SK-N-SH (cell line): ENCODE data around the gene TUT4. TPM values are rescaled to one million over a fixed set of nuclear protein-coding genes. Genes with fewer than 3 reads are reported as not detected.

ENCODE experiments used
- CTCF ChIA-PET: fragments of 300-600, 350-600 bp; formaldehyde crosslinking; extraction: SDS; loops from one replicate; lab custom pipeline; 2021; lab: Yijun Ruan, JAX
- POLR2A ChIA-PET: fragments of 350-600 bp; sonication (Branson Sonifier 250); formaldehyde crosslinking; extraction: SDS; loops from one replicate; lab custom pipeline; 2020; ENCODE audit warnings: antibody characterized with exemption, inconsistent platforms; lab: Yijun Ruan, JAX
- DNase-seq: peaks from one replicate; pipeline ENCODE4 v3.0.0; 2012
- H2AFZ ChIP-seq: fragments of 200-600 bp; sonication (generic); 2 replicates; pipeline ENCODE4 v1.8.1; 2016; ENCODE audit warnings: antibody characterized with exemption, mild to moderate bottlenecking, low read depth
- H3F3A ChIP-seq: fragments of 200-600 bp; sonication (generic); replicated peaks from 2 replicates; pipeline ENCODE3; 2016; ENCODE audit warnings: antibody characterized with exemption, mild to moderate bottlenecking; ENCODE audit not compliant: insufficient read depth
- H3K27ac ChIP-seq, 2 experiments: fragments of 200-500 bp in 1 of 2; fragments of 200-600 bp in 1 of 2; sonication (Bioruptor generic) in 1 of 2; sonication (generic), shearing (Covaris generic) in 1 of 2; 2 replicates each; pipeline versions ENCODE4 v1.5.1 to v1.6.1; 2014 to 2016; ENCODE audit warnings: low read depth in 2 of 2, inconsistent platforms in 1 of 2, low read length in 1 of 2, mild to moderate bottlenecking in 1 of 2, mixed read lengths in 1 of 2
- H3K27me3 ChIP-seq: fragments of 200-600 bp; sonication (generic), shearing (Covaris generic); 2 replicates; pipeline ENCODE4 v1.6.1; 2016; ENCODE audit warnings: mixed run types; ENCODE audit not compliant: insufficient read depth
- H3K36me3 ChIP-seq, 2 experiments: fragments of 200-500 bp in 1 of 2; fragments of 200-600 bp in 1 of 2; sonication (Bioruptor generic) in 1 of 2; sonication (generic) in 1 of 2; replicated peaks in 1 of 2; 2 replicates each; pipeline versions ENCODE3 to v1.5.1; 2014 to 2016; ENCODE audit warnings: low read length in 1 of 2, mild to moderate bottlenecking in 1 of 2; ENCODE audit not compliant: insufficient read depth in 2 of 2, control insufficient read depth in 1 of 2
- H3K4me1 ChIP-seq, 2 experiments: fragments of 200-500 bp in 1 of 2; fragments of 200-600 bp in 1 of 2; sonication (Bioruptor generic) in 1 of 2; sonication (generic), shearing (Covaris generic) in 1 of 2; 2 replicates each; pipeline versions ENCODE4 v1.5.1 to v1.6.1; 2014 to 2016; ENCODE audit warnings: low read depth in 1 of 2, low read length in 1 of 2, mixed run types in 1 of 2; ENCODE audit not compliant: insufficient read depth in 2 of 2, control insufficient read depth in 1 of 2
- H3K4me2 ChIP-seq: fragments of 200-600 bp; sonication (generic), shearing (Covaris generic); 2 replicates; pipeline ENCODE4 v1.6.1; 2017; ENCODE audit warnings: mixed run types
- H3K4me3 ChIP-seq, 2 experiments: fragments of 200-500 bp in 1 of 2; fragments of 200-600 bp in 1 of 2; sonication (Bioruptor generic) in 1 of 2; sonication (generic), shearing (Covaris generic) in 1 of 2; 2 replicates each; pipeline versions ENCODE4 v1.5.1 to v1.8.1; 2014 to 2016; ENCODE audit warnings: low read depth in 2 of 2, inconsistent platforms in 1 of 2, low read length in 1 of 2, mild to moderate bottlenecking in 1 of 2, mixed read lengths in 1 of 2, moderate library complexity in 1 of 2
- H3K79me2 ChIP-seq: fragments of 200-600 bp; sonication (generic); 2 replicates; pipeline ENCODE4 v1.8.1; 2017; ENCODE audit warnings: mild to moderate bottlenecking; ENCODE audit not compliant: insufficient read depth
- H3K9ac ChIP-seq: fragments of 200-600 bp; sonication (generic); 2 replicates; pipeline ENCODE4 v1.6.1; 2017; ENCODE audit warnings: mixed run types
- H3K9me2 ChIP-seq: fragments of 200-600 bp; sonication (generic); 2 replicates; pipeline ENCODE4 v1.6.1; 2017; ENCODE audit warnings: mixed run types
- H3K9me3 ChIP-seq: fragments of 200-600 bp; sonication (generic); 2 replicates; pipeline ENCODE4 v1.6.1; 2017; ENCODE audit warnings: mixed run types, mild to moderate bottlenecking, moderate library complexity
- H4K20me1 ChIP-seq: fragments of 200-600 bp; sonication (generic); 2 replicates; pipeline ENCODE4 v1.6.1; 2017; ENCODE audit warnings: mild to moderate bottlenecking, mixed run types; ENCODE audit not compliant: insufficient read depth
- CHD2 ChIP-seq: fragments of 150-350 bp; IDR thresholded peaks from 2 replicates; pipeline ENCODE4 v1.6.1; 2018; ENCODE audit warnings: low read length; ENCODE audit not compliant: partially characterized antibody
- EP300 ChIP-seq, 2 experiments: IDR thresholded peaks; 2 replicates each; pipeline versions ENCODE4 v1.4.0 to v1.6.1; 2012; ENCODE audit warnings: borderline replicate concordance in 1 of 2, low read depth in 1 of 2, low read length in 1 of 2
- EZH2phosphoT487 ChIP-seq: fragments of 200-600 bp; sonication (generic); IDR thresholded peaks from 2 replicates; pipeline ENCODE4 v1.6.1; 2017; ENCODE audit warnings: low read depth, mixed run types, mild to moderate bottlenecking, antibody characterized with exemption, moderate library complexity, borderline replicate concordance
- FOXJ3 ChIP-seq: sonication (generic); formaldehyde crosslinking; IDR thresholded peaks from 2 replicates; pipeline ENCODE4 v1.5.1; 2020; ENCODE audit warnings: mild to moderate bottlenecking, missing genetic modification reagents
- GABPA ChIP-seq: IDR thresholded peaks from 2 replicates; pipeline ENCODE4 v1.4.0; 2012; ENCODE audit warnings: low read depth, mild to moderate bottlenecking
- GATA2 ChIP-seq: sonication (generic); formaldehyde crosslinking; IDR thresholded peaks from 2 replicates; pipeline ENCODE4 v1.5.0; 2020; ENCODE audit warnings: mild to moderate bottlenecking, missing genetic modification reagents
- IRF3 ChIP-seq: fragments of 150-350 bp; IDR thresholded peaks from 2 replicates; pipeline ENCODE4 v1.6.1; 2016; ENCODE audit warnings: mild to moderate bottlenecking, low read depth, low read length
- MXI1 ChIP-seq: IDR thresholded peaks from 2 replicates; pipeline ENCODE4 v1.6.1; 2012; ENCODE audit warnings: mild to moderate bottlenecking, low read depth, low read length, improper control_type of control experiment
- NFIC ChIP-seq: IDR thresholded peaks from 2 replicates; pipeline ENCODE4 v1.4.0; 2012; ENCODE audit warnings: borderline replicate concordance
- NRF1 ChIP-seq: IDR thresholded peaks from 2 replicates; pipeline ENCODE4 v1.6.1; 2012; ENCODE audit warnings: low read depth, mild to moderate bottlenecking, low read length
- POLR2AphosphoS5 ChIP-seq: IDR thresholded peaks from 2 replicates; pipeline ENCODE4 v1.6.1; 2012; ENCODE audit warnings: low read depth, low read length
- RAD21 ChIP-seq: IDR thresholded peaks from 2 replicates; pipeline ENCODE4 v1.6.1; 2012; ENCODE audit warnings: mild to moderate bottlenecking, low read length
- RCOR1 ChIP-seq: fragments of 150-350 bp; IDR thresholded peaks from 2 replicates; pipeline ENCODE4 v1.6.1; 2017; ENCODE audit warnings: antibody characterized with exemption, low read length
- SIN3A ChIP-seq: IDR thresholded peaks from 2 replicates; pipeline ENCODE4 v1.6.1; 2012; ENCODE audit warnings: low read depth, mild to moderate bottlenecking, low read length, moderate library complexity, borderline replicate concordance
- SMC3 ChIP-seq: IDR thresholded peaks from 2 replicates; pipeline ENCODE4 v1.6.1; 2012; ENCODE audit warnings: low read depth, low read length, improper control_type of control experiment
- TAF1 ChIP-seq: IDR thresholded peaks from 2 replicates; pipeline ENCODE4 v1.6.1; 2012; ENCODE audit warnings: low read depth, mild to moderate bottlenecking, low read length, moderate library complexity, borderline replicate concordance
- TCF12 ChIP-seq: IDR thresholded peaks from 2 replicates; pipeline ENCODE4 v1.4.0; 2012
- TEAD4 ChIP-seq: IDR thresholded peaks from 2 replicates; pipeline ENCODE4 v1.4.0; 2012; ENCODE audit warnings: mild to moderate bottlenecking, borderline replicate concordance; ENCODE audit not compliant: insufficient read depth
- YY1 ChIP-seq: IDR thresholded peaks from 2 replicates; pipeline ENCODE4 v1.4.0; 2012; ENCODE audit warnings: low read depth, mild to moderate bottlenecking
- WGBS: methylation state at CpG from one replicate; pipeline ENCODE4 v1.1.6; 2017; ENCODE audit warnings: low lambda C conversion rate; 5-methylcytosine and 5-hydroxymethylcytosine counted together
- polyA plus RNA-seq, 3 experiments: library from polyadenylated mRNA; depleted of rRNA; stranded (reverse); fragments of >200 nt; gene quantifications; 2 replicates each; pipeline ENCODE4 v1.2.3, GENCODE V29; 2012
- TF ChIP-seq, protein P1 (sequence below): IDR thresholded peaks from 2 replicates; pipeline ENCODE4 v1.4.0; 2012; ENCODE audit warnings: low read depth, borderline replicate concordance
- TF ChIP-seq, protein P2 (sequence below): fragments of 150-350 bp; IDR thresholded peaks from 2 replicates; pipeline ENCODE4 v1.6.1; 2017; ENCODE audit warnings: antibody characterized with exemption, low read length, low read depth, borderline replicate concordance
- TF ChIP-seq, protein P3 (sequence below): IDR thresholded peaks from 2 replicates; pipeline ENCODE4; 2012

Gene TUT4
- polyA plus RNA-seq, 1 of the 3 experiments (the other 2 are of a cell fraction), result 28.3 TPM

DNA sequence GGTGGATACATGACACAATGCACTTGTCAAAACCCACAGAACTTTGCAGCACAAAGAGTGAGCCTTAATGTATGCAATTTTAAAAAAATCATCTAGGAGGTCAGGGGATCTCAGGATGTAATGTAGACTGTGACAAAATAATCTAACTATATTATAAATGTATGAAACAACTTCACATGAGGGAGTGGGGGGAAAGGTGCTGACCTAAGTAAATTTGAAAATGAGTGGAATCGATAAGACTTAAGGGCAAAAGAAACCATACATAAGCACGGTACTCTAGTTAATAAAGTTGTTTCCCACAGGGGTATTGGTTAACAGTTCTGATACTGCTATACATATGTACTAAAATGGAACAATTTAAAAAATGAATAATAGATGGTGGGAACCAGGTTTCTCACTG is 83.8 kb downstream of the TUT4 start:
- H3K9ac ChIP-seq, result no peak overlapping the region
- H3F3A ChIP-seq, result peaks cover 8% of the 10 kb centered on the region
- ChIA-PET CTCF (no interaction called here), POLR2A (no interaction called here)
- no peak overlapping the region for H3K4me2 ChIP-seq
- H3K79me2 ChIP-seq, result no peaks in the 10 kb centered on the region
- DNase-seq, result no peak
- no peak overlapping the region for H2AFZ ChIP-seq
- no peaks in the 10 kb centered on the region; a peak in 1 of 4 replicates for H3K4me1 ChIP-seq
- H3K27me3 ChIP-seq, result no peaks in the 10 kb centered on the region
- no peaks in the 10 kb centered on the region for H3K9me2 ChIP-seq
- H4K20me1 ChIP-seq, result no peaks in the 10 kb centered on the region
- no peak overlapping the region for H3K27ac ChIP-seq
- H3K4me3 ChIP-seq, result no peak overlapping the region
- no peak for TF ChIP-seq MXI1
- no peak for TF ChIP-seq GABPA
- TF ChIP-seq YY1, result no peak
- TF ChIP-seq RCOR1, result no peak
- TF ChIP-seq CHD2, result no peak
- no peak for TF ChIP-seq EP300 (IDR thresholded peaks at IDR 0.05; ENCODE audit: borderline replicate concordance in 1 of 2, low read depth in 1 of 2, low read length in 1 of 2)
- TF ChIP-seq, protein P1, sequence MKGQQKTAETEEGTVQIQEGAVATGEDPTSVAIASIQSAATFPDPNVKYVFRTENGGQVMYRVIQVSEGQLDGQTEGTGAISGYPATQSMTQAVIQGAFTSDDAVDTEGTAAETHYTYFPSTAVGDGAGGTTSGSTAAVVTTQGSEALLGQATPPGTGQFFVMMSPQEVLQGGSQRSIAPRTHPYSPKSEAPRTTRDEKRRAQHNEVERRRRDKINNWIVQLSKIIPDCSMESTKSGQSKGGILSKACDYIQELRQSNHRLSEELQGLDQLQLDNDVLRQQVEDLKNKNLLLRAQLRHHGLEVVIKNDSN, result no peak
- no peak for TF ChIP-seq TEAD4
- no peak for TF ChIP-seq IRF3
- TF ChIP-seq SIN3A, result no peak
- no peak for TF ChIP-seq FOXJ3 (CRISPR knock-in tag)
- no peak for TF ChIP-seq TAF1
- no peak for TF ChIP-seq SMC3
- H3K9me3 ChIP-seq, result no peaks in the 10 kb centered on the region
- H3K36me3 ChIP-seq, result peaks cover 17 to 39% of the 10 kb centered on the region in 2 experiments
- WGBS, result 95% methylated on average over 2 of the region's 2 CpGs

- no peak for TF ChIP-seq TEAD4
- TF ChIP-seq SMC3, result no peak
- TF ChIP-seq MXI1, result no peak
- no peak for TF ChIP-seq EZH2phosphoT487
- TF ChIP-seq IRF3, result no peak
- no peak for TF ChIP-seq TAF1
- no peak for TF ChIP-seq YY1
- TF ChIP-seq, protein P2, sequence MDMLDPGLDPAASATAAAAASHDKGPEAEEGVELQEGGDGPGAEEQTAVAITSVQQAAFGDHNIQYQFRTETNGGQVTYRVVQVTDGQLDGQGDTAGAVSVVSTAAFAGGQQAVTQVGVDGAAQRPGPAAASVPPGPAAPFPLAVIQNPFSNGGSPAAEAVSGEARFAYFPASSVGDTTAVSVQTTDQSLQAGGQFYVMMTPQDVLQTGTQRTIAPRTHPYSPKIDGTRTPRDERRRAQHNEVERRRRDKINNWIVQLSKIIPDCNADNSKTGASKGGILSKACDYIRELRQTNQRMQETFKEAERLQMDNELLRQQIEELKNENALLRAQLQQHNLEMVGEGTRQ, result no peak
- TF ChIP-seq FOXJ3 (CRISPR knock-in tag), result no peak
- no peak for TF ChIP-seq GATA2 (CRISPR knock-in tag)
- no peak for TF ChIP-seq POLR2AphosphoS5
- TF ChIP-seq, protein P3, sequence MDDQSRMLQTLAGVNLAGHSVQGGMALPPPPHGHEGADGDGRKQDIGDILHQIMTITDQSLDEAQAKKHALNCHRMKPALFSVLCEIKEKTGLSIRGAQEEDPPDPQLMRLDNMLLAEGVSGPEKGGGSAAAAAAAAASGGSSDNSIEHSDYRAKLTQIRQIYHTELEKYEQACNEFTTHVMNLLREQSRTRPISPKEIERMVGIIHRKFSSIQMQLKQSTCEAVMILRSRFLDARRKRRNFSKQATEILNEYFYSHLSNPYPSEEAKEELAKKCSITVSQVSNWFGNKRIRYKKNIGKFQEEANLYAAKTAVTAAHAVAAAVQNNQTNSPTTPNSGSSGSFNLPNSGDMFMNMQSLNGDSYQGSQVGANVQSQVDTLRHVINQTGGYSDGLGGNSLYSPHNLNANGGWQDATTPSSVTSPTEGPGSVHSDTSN, result no peak
- TF ChIP-seq GABPA, result no peak
- TF ChIP-seq RAD21, result no peak
- no peak for TF ChIP-seq NRF1
- TF ChIP-seq RCOR1, result no peak
- no peak for TF ChIP-seq NFIC
- TF ChIP-seq CHD2, result no peak
- no peak for TF ChIP-seq TCF12
- H3K4me2 ChIP-seq, result no peak overlapping the region
- no peaks in the 10 kb centered on the region for H3K4me1 ChIP-seq
- no peaks in the 10 kb centered on the region for H3K9me3 ChIP-seq
- H3K79me2 ChIP-seq, result no peaks in the 10 kb centered on the region
- H2AFZ ChIP-seq, result no peak overlapping the region
- no peaks in the 10 kb centered on the region for H3K9me2 ChIP-seq
- DNase-seq, result no peak
- H3K27ac ChIP-seq, result no peak overlapping the region
- ChIA-PET CTCF (interaction anchor here (1.5 to 2.2 kb wide), 2 partner anchors 27 to 222 kb away, joined by 3 to 8 read pairs; no protein-coding TSS in a partner anchor), POLR2A (interaction anchor here (0.5 kb wide), 1 partner anchor 18 kb away, joined by 3 read pairs; no protein-coding TSS in a partner anchor)
- no peak overlapping the region for H3K4me3 ChIP-seq
- no peaks in the 10 kb centered on the region for H4K20me1 ChIP-seq
- H3K27me3 ChIP-seq, result no peaks in the 10 kb centered on the region
- peaks cover 9 to 22% of the 10 kb centered on the region in 2 experiments for H3K36me3 ChIP-seq
- H3F3A ChIP-seq, result peaks cover 3% of the 10 kb centered on the region
- no peak overlapping the region for H3K9ac ChIP-seq
- WGBS, result 86% methylated on average over 5 of the region's 5 CpGs
These were observed 89.0 kb downstream of the TUT4 start for GRCh38 chr1:52463891-52464290.
